Activated naive CD4-positive, alpha-beta T cell treated with anti-CD3 and anti-CD28 coated beads for 36 hours (primary cell): ENCODE measurements around the gene WDR59. TPM values are rescaled to one million over a fixed set of nuclear protein-coding genes. Genes with fewer than 3 reads are reported as not detected.
"Not testable (repeated sequence)": the region's sequence is repeated elsewhere in the genome, so short reads cannot be mapped to it uniquely, and the experiment has no call there.

Experiments
- CTCF ChIA-PET: fragments of 350-600 bp; sonication (Branson Sonifier 250); formaldehyde crosslinking; loops from one replicate; lab custom pipeline; 2021; ENCODE audit warnings: antibody characterized with exemption; lab: Charles Lee
- DNase-seq: peaks from one replicate; pipeline ENCODE4 v3.0.0-alpha.2; 2020
- H3K27ac Mint-ChIP-seq: one replicate; pipeline ENCODE4 v1.8.0; 2021; ENCODE audit warnings: mild to moderate bottlenecking, mixed read lengths
- H3K27me3 Mint-ChIP-seq: one replicate; pipeline ENCODE4 v1.8.0; 2021; ENCODE audit warnings: low read depth, mixed read lengths
- H3K36me3 Mint-ChIP-seq: one replicate; pipeline ENCODE4 v1.8.0; 2021; ENCODE audit warnings: low read depth, mixed read lengths
- H3K4me1 Mint-ChIP-seq: one replicate; pipeline ENCODE4 v1.8.0; 2021; ENCODE audit warnings: low read depth, mixed read lengths
- H3K4me3 Mint-ChIP-seq: one replicate; pipeline ENCODE4 v1.8.0; 2021; ENCODE audit warnings: mild to moderate bottlenecking, moderate library complexity, mixed read lengths
- H3K9me3 Mint-ChIP-seq: one replicate; pipeline ENCODE4 v1.8.0; 2021; ENCODE audit warnings: mixed read lengths
- intact Hi-C: fragments of 100-400 bp; cut with micrococcal nuclease; formaldehyde crosslinking; loops from one replicate; pipeline ENCODE4 v1.15.1; 2023
- total RNA-seq, 2 experiments: library from RNA; stranded (reverse); gene quantifications; one replicate each; pipeline ENCODE4 v1.2.3, GENCODE V29; 2021

Gene WDR59
- total RNA-seq, 2 experiments from 2014 or later, result 47.8 to 55.6 TPM

GRCh38 chr16:74991593-74992403 is 6.9 kb upstream of the WDR59 start:
- Mint-ChIP-seq H3K4me1 (no peaks in the 10 kb centered on the region), H3K27ac (no peak overlapping the region), H3K27me3 (no peaks in the 10 kb centered on the region), H3K4me3 (no peak overlapping the region), H3K9me3 (no peaks in the 10 kb centered on the region), H3K36me3 (no peaks in the 10 kb centered on the region)
- DNase-seq, result no peak
- CTCF ChIA-PET, result interaction anchor here (0.6 to 9.4 kb wide), 3 partner anchors 19 to 279 kb away, joined by 3 to 155 read pairs (median 4); no protein-coding TSS in a partner anchor
- intact Hi-C loops, result no loop called here

- no peak for DNase-seq
- H3K4me3 Mint-ChIP-seq, result no peak overlapping the region
- no peaks in the 10 kb centered on the region for H3K9me3 Mint-ChIP-seq
- H3K27me3 Mint-ChIP-seq, result no peaks in the 10 kb centered on the region
- no peak overlapping the region for H3K27ac Mint-ChIP-seq
- H3K4me1 Mint-ChIP-seq, result no peaks in the 10 kb centered on the region
- no peaks in the 10 kb centered on the region for H3K36me3 Mint-ChIP-seq
- CTCF ChIA-PET, result interaction anchor here (9.4 kb wide), 1 partner anchor 120 kb away, joined by 155 read pairs; no protein-coding TSS in a partner anchor
- intact Hi-C loops, result no loop called here
Observed at GRCh38 chr16:74991268-74991592, 6.3 kb upstream of the WDR59 start.

DNA sequence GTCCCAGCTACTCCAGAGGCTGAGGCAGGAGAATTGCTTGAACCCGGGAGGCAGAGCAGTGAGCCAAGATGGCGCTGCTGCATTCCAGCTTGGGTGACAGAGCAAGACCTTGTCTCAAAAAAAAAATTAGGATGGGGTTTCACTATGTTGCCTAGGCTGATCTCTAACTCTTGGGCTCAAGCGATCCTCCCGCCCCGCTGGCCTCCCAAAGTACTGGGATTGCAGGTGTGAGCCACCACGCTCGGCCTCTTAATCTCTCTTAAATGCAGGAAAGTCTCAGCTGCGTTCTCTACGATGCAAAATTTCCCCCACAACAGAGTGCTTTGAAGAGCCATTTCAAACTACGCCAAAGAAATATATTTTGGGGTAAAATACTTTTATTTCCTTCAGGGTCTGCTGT is 5.9 kb upstream of the WDR59 start:
- Mint-ChIP-seq H3K36me3 (no peaks in the 10 kb centered on the region), H3K27ac (no peak overlapping the region), H3K9me3 (no peaks in the 10 kb centered on the region), H3K4me1 (no peaks in the 10 kb centered on the region), H3K27me3 (no peaks in the 10 kb centered on the region), H3K4me3 (no peak overlapping the region)
- DNase-seq, result no peak
- intact Hi-C loops, result no loop called here
- CTCF ChIA-PET, result no interaction called here

DNA sequence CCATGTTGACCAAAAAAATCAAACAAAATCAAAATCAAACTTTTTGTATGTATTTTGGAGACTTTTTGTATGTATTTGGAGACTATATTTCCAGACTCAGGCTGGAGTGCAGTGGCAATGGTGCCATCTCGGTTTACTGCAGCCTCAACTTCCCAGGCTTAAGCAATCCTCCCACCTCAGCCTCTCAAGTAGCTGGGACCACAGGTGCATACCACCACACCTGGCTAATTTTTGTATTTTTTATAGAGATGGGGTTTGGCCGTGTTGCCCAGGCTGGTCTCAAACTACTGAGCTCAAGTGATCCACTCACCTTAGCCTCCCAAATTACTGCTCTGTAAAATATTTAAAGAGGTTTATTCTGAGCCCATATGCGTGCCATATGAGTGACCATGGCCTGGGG is 4.9 kb upstream of the WDR59 start:
- H3K9me3 Mint-ChIP-seq, H3K27ac Mint-ChIP-seq, H3K4me1 Mint-ChIP-seq, DNase-seq, H3K4me3 Mint-ChIP-seq, H3K27me3 Mint-ChIP-seq, H3K36me3 Mint-ChIP-seq, CTCF ChIA-PET: not testable (repeated sequence)
- intact Hi-C loops, result loop anchor here (5.0 kb wide), 1 partner anchor 657 kb away; the partner anchor contains the start of genes KARS1 and TERF2IP

GRCh38 chr16:74987027-74987681 is 2.2 kb upstream of the WDR59 start:
- DNase-seq, result no peak
- H3K36me3 Mint-ChIP-seq, result no peaks in the 10 kb centered on the region
- CTCF ChIA-PET, result interaction anchor here (0.7 to 4.9 kb wide), 4 partner anchors 11 to 124 kb away, joined by 3 to 27 read pairs (median 5); partner anchors contain the start of gene ZNRF1
- H3K27ac Mint-ChIP-seq, result no peak overlapping the region
- intact Hi-C loops, result loop anchor here (5.0 kb wide), 1 partner anchor 660 kb away; the partner anchor contains the start of genes KARS1 and TERF2IP
- H3K27me3 Mint-ChIP-seq, result no peaks in the 10 kb centered on the region
- no peak overlapping the region for H3K4me3 Mint-ChIP-seq
- H3K9me3 Mint-ChIP-seq, result no peaks in the 10 kb centered on the region
- peaks cover 15% of the 10 kb centered on the region for H3K4me1 Mint-ChIP-seq

DNA sequence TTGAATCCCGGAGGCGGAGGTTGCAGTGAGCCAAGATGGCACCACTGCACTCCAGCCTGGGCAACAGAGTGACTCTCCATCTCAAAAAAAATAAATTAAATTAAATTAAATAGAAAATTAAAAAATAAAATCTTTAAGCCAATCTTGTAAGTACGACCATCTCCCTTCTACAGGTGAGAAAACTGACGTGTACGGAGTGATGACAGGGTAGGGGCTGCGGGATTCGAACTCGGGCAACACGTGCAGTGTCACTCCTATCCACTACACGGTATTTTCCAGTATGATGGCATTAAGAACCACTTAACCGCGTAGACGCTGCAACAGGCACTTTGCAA is 762 bp downstream of the WDR59 start:
- Mint-ChIP-seq H3K27ac (no peak overlapping the region), H3K4me1 (peaks cover 16% of the 10 kb centered on the region), H3K4me3 (peak overlapping the region; percentile 88), H3K27me3 (no peaks in the 10 kb centered on the region), H3K36me3 (no peaks in the 10 kb centered on the region), H3K9me3 (no peaks in the 10 kb centered on the region)
- CTCF ChIA-PET, result interaction anchor here (1.0 to 4.9 kb wide), 4 partner anchors 14 to 396 kb away, joined by 3 to 27 read pairs (median 8); partner anchors contain the start of gene ZNRF1
- DNase-seq, result no peak
- intact Hi-C loops, result loop anchor here (2.0 kb wide), 1 partner anchor 283 kb away; the partner anchor contains the start of gene MLKL

GRCh38 chr16:74982256-74982655 is 2.7 kb downstream of the WDR59 start:
- CTCF ChIA-PET, result interaction anchor here (1.7 kb wide), 1 partner anchor 129 kb away, joined by 3 read pairs; no protein-coding TSS in a partner anchor
- no peak overlapping the region for H3K27ac Mint-ChIP-seq
- intact Hi-C loops, result no loop called here

GRCh38 chr16:74975591-74975990 is 9.3 kb downstream of the WDR59 start:
- intact Hi-C loops, result no loop called here
- peaks cover 8% of the 10 kb centered on the region for H3K36me3 Mint-ChIP-seq
- no peak for DNase-seq
- no peaks in the 10 kb centered on the region for H3K4me1 Mint-ChIP-seq
- no peak overlapping the region for H3K27ac Mint-ChIP-seq
- no peaks in the 10 kb centered on the region for H3K27me3 Mint-ChIP-seq
- CTCF ChIA-PET, result no interaction called here
- no peak overlapping the region for H3K4me3 Mint-ChIP-seq
- no peaks in the 10 kb centered on the region for H3K9me3 Mint-ChIP-seq

More at GRCh38 chr16:74982256-74982655, 2.7 kb downstream of the WDR59 start:
- DNase-seq, result no peak
- Mint-ChIP-seq H3K4me1 (peaks cover 16% of the 10 kb centered on the region), H3K36me3 (peaks cover 4% of the 10 kb centered on the region), H3K9me3 (no peaks in the 10 kb centered on the region), H3K27me3 (no peaks in the 10 kb centered on the region), H3K4me3 (no peak overlapping the region)

GRCh38 chr16:74973304-74973703 is 11.6 kb downstream of the WDR59 start:
- Mint-ChIP-seq H3K9me3 (no peaks in the 10 kb centered on the region), H3K4me3 (no peak overlapping the region), H3K27ac (no peak overlapping the region), H3K36me3 (peaks cover 6% of the 10 kb centered on the region), H3K4me1 (peaks cover 4% of the 10 kb centered on the region), H3K27me3 (no peaks in the 10 kb centered on the region)
- CTCF ChIA-PET, result no interaction called here
- DNase-seq, result no peak
- intact Hi-C loops, result no loop called here

DNA sequence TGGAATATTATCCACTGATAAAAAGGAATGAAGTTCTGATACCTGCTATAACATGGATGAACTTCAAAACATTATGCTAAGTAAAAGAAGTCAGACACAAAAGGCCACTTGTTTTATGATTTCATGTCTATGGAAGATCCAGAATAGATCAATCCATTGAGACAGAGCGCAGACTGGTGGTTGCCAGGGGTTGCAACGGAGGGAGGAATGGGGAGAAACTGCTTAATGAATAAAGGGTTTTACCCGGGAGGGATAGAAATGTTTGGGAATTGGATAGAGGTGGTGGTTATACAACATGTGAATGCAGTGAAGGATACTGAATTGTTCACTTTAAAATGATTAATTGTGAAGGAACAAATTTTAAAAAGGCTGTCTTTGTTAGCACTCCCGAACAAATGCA is 30.2 kb downstream of the WDR59 start:
- Mint-ChIP-seq H3K27me3 (no peaks in the 10 kb centered on the region), H3K27ac (no peak overlapping the region), H3K4me3 (no peak overlapping the region), H3K36me3 (peaks cover 12% of the 10 kb centered on the region), H3K4me1 (no peaks in the 10 kb centered on the region), H3K9me3 (no peaks in the 10 kb centered on the region)
- no peak for DNase-seq
- intact Hi-C loops, result no loop called here
- CTCF ChIA-PET, result no interaction called here

DNA sequence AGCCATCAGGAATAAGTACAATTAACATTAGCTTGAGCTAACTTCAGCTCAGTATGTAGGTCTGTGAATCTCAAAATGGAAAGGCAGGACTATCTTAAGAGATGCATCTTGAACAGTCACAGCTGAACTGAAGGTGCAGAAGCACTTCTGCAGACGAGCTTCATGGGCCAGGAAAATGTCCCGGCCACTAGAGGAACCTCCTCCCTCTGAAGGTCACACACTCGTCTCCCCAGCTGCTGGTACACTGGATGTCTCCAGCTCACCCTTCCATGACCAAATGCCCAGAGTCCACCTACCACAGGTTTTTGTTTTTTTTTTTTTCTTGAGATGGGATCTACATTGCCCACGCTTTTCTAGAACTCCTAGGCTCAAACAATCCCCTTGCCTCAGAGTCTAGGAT is 33.2 kb downstream of the WDR59 start:
- Mint-ChIP-seq H3K27me3 (no peaks in the 10 kb centered on the region), H3K36me3 (peaks cover 26% of the 10 kb centered on the region), H3K27ac (no peak overlapping the region), H3K4me3 (no peak overlapping the region), H3K9me3 (no peaks in the 10 kb centered on the region), H3K4me1 (no peaks in the 10 kb centered on the region)
- DNase-seq, result no peak
- intact Hi-C loops, result no loop called here
- CTCF ChIA-PET, result no interaction called here

- no peak for DNase-seq
- H3K4me1 Mint-ChIP-seq, result no peaks in the 10 kb centered on the region
- peaks cover 26% of the 10 kb centered on the region for H3K36me3 Mint-ChIP-seq
- no peaks in the 10 kb centered on the region for H3K27me3 Mint-ChIP-seq
- CTCF ChIA-PET, result interaction anchor here (0.6 kb wide), 1 partner anchor 333 kb away, joined by 3 read pairs; no protein-coding TSS in a partner anchor
- intact Hi-C loops, result no loop called here
- no peak overlapping the region for H3K4me3 Mint-ChIP-seq
- no peaks in the 10 kb centered on the region for H3K9me3 Mint-ChIP-seq
- H3K27ac Mint-ChIP-seq, result no peak overlapping the region
Observed at GRCh38 chr16:74951206-74951605, 33.7 kb downstream of the WDR59 start.
